Liver (tissue), 9 donors: ENCODE results near the gene PLCB4. TPM values are rescaled to one million over a fixed set of nuclear protein-coding genes. Genes with fewer than 3 reads are reported as not detected.

ENCODE experiments used
- DNase-seq: peaks from one replicate; pipeline ENCODE4 v3.0.0-alpha.2; 2017; ENCODE audit warnings: low spot score
- H3K27ac ChIP-seq, 2 donors: one replicate each; pipeline ENCODE4 v1.7.0; 2013; ENCODE audit warnings: inconsistent platforms in 2 of 2, low read length in 2 of 2, control low read depth in 1 of 2, low read depth in 1 of 2, mild to moderate bottlenecking in 1 of 2
- H3K27me3 ChIP-seq, 4 donors: one replicate each; pipeline versions ENCODE4 v1.6.1 to v1.7.0; 2013; ENCODE audit warnings: low read length in 3 of 4, inconsistent platforms in 1 of 4, mild to moderate bottlenecking in 1 of 4, moderate library complexity in 1 of 4; ENCODE audit not compliant: control insufficient read depth in 4 of 4, insufficient read depth in 4 of 4
- H3K36me3 ChIP-seq, 4 donors: one replicate each; pipeline versions ENCODE4 v1.6.1 to v1.7.0; 2013; ENCODE audit warnings: low read length in 3 of 4, mild to moderate bottlenecking in 3 of 4, low read depth in 1 of 4, moderate library complexity in 1 of 4; ENCODE audit not compliant: control insufficient read depth in 4 of 4, insufficient read depth in 3 of 4
- H3K4me1 ChIP-seq, 4 donors: one replicate each; pipeline versions ENCODE4 v1.6.1 to v1.7.0; 2013; ENCODE audit warnings: low read length in 3 of 4, mild to moderate bottlenecking in 3 of 4, moderate library complexity in 1 of 4; ENCODE audit not compliant: control insufficient read depth in 4 of 4, insufficient read depth in 4 of 4
- H3K4me3 ChIP-seq, 3 donors: one replicate each; pipeline versions ENCODE4 v1.6.1 to v1.7.0; 2013; ENCODE audit warnings: low read length in 3 of 3, control low read depth in 1 of 3, low read depth in 1 of 3, mild to moderate bottlenecking in 1 of 3
- H3K9ac ChIP-seq, 2 donors: one replicate each; pipeline ENCODE4 v1.7.0; 2013; ENCODE audit warnings: low read length in 2 of 2, mild to moderate bottlenecking in 2 of 2, moderate library complexity in 2 of 2, control low read depth in 1 of 2, low read depth in 1 of 2
- H3K9me3 ChIP-seq, 4 donors: one replicate each; pipeline versions ENCODE4 v1.6.1 to v1.7.0; 2013; ENCODE audit warnings: low read length in 3 of 4; ENCODE audit not compliant: control insufficient read depth in 4 of 4
- FOXA2 ChIP-seq: IDR thresholded peaks from 2 replicates; pipeline ENCODE4 v1.6.1; 2016; ENCODE audit warnings: antibody characterized with exemption
- GABPA ChIP-seq, 2 donors: IDR thresholded peaks in 1 of 2; conservative IDR thresholded peaks in 1 of 2; 2 replicates each; pipeline ENCODE4 v1.6.1; 2016; ENCODE audit warnings: antibody characterized with exemption in 2 of 2, mild to moderate bottlenecking in 1 of 2, moderate library complexity in 1 of 2
- HNF4A ChIP-seq, 2 donors: conservative IDR thresholded peaks; 2 replicates each; pipeline ENCODE4 v1.6.1; 2016; ENCODE audit warnings: antibody characterized with exemption in 2 of 2, mild to moderate bottlenecking in 2 of 2
- HNF4G ChIP-seq: IDR thresholded peaks from 2 replicates; pipeline ENCODE4 v1.6.1; 2016; ENCODE audit warnings: antibody characterized with exemption
- JUND ChIP-seq, 2 donors: IDR thresholded peaks; 2 replicates each; pipeline ENCODE4 v1.6.1; 2016; ENCODE audit warnings: antibody characterized with exemption in 2 of 2
- NR2F2 ChIP-seq: IDR thresholded peaks from 2 replicates; pipeline ENCODE4 v1.6.1; 2016; ENCODE audit warnings: antibody characterized with exemption
- RAD21 ChIP-seq, 2 donors: IDR thresholded peaks; 2 replicates each; pipeline ENCODE4 v1.6.1; 2016; ENCODE audit warnings: antibody characterized with exemption in 2 of 2, mild to moderate bottlenecking in 2 of 2
- SP1 ChIP-seq: IDR thresholded peaks from 2 replicates; pipeline ENCODE4 v1.6.1; 2018; ENCODE audit warnings: antibody characterized with exemption, mild to moderate bottlenecking
- TAF1 ChIP-seq: conservative IDR thresholded peaks from 2 replicates; pipeline ENCODE4 v1.6.1; 2016; ENCODE audit warnings: antibody characterized with exemption, mild to moderate bottlenecking
- YY1 ChIP-seq: IDR thresholded peaks from 2 replicates; pipeline ENCODE4 v1.6.1; 2016; ENCODE audit warnings: antibody characterized with exemption, mild to moderate bottlenecking
- WGBS: extraction: QIAGEN DNeasy Blood & Tissue Kit; methylation state at CpG from one replicate; pipeline ENCODE4 v1.1.7; 2013; 5-methylcytosine and 5-hydroxymethylcytosine counted together
- polyA plus RNA-seq, 2 donors: library from polyadenylated mRNA; stranded (reverse) in 1 of 2; unstranded in 1 of 2; fragments of 200-250 nt in 1 of 2; fragments of >200 nt in 1 of 2; fragmentation: Nextera tagmentation in 1 of 2; extraction: Ambion mirVana in 1 of 2; gene quantifications; one replicate each; pipeline versions ENCODE4 v1.2.1 to v1.2.3, GENCODE V29; 2013 to 2015
- total RNA-seq, 2 donors: library from RNA; depleted of rRNA; stranded (reverse); fragments of >200 nt; gene quantifications; one replicate each; pipeline ENCODE4 v1.2.3, GENCODE V29; 2014
- TF ChIP-seq, protein P1 (sequence below): IDR thresholded peaks from 2 replicates; pipeline ENCODE4 v1.6.1; 2016; ENCODE audit warnings: antibody characterized with exemption
- TF ChIP-seq, protein P2 (sequence below): fragments of 150-350 bp; IDR thresholded peaks from 2 replicates; pipeline ENCODE4 v1.5.1; 2017; ENCODE audit warnings: improper control_type of control experiment, low read depth, low read length; ENCODE audit not compliant: missing input control
- TF ChIP-seq, protein P3 (sequence below): IDR thresholded peaks from 2 replicates; pipeline ENCODE4 v1.6.1; 2016; ENCODE audit warnings: antibody characterized with exemption, mild to moderate bottlenecking
- donor health status: healthy.
- donor health status: healthy.
- donor health status: healthy.
- donor health status: healthy.
- donor health status: healthy.

Gene PLCB4
- total and polyA plus RNA-seq, 4 donors, result 0.14 to 0.67 (median 0.30) TPM

DNA sequence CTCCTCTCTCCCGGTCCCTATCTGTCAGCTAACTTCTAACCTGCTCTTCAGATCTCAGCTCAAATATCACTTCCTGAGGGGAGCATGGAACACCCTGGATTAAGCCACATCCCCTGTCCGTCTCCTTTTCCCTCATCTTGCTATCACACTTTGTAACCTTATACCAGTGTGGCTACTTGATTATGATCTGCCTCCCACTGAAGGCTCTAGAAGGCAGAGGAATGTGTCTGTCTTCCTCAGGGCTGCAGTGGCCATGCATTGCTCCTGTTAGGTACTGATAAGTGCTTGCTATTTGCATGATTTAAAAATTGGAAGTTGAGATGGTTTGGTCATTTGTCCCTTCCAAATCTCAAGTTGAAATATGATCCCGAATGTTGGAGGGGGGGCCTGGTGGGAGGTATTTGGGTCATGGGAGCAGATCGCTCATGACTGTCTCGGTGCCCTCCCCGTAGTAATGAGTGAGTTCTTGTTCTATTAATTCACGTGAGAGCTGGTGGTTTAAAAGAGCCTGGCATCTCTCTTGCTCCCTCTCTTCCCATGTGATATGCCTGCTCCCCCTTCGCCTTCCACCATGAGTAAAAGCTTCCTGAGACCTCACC is 71.4 kb downstream of the PLCB4 start:
- peaks cover 0 to 1% (median 0%) of the 10 kb centered on the region in 4 donors for H3K4me1 ChIP-seq
- no peak overlapping the region for H3K9ac ChIP-seq
- DNase-seq, result no peak
- no peaks in the 10 kb centered on the region for H3K27me3 ChIP-seq
- H3K9me3 ChIP-seq, result peaks cover 0 to 3% (median 0%) of the 10 kb centered on the region in 4 donors
- 68% methylated on average over 8 of the region's 8 CpGs for WGBS
- TF ChIP-seq TAF1 (no peak), YY1 (no peak)
- TF ChIP-seq, protein P1, sequence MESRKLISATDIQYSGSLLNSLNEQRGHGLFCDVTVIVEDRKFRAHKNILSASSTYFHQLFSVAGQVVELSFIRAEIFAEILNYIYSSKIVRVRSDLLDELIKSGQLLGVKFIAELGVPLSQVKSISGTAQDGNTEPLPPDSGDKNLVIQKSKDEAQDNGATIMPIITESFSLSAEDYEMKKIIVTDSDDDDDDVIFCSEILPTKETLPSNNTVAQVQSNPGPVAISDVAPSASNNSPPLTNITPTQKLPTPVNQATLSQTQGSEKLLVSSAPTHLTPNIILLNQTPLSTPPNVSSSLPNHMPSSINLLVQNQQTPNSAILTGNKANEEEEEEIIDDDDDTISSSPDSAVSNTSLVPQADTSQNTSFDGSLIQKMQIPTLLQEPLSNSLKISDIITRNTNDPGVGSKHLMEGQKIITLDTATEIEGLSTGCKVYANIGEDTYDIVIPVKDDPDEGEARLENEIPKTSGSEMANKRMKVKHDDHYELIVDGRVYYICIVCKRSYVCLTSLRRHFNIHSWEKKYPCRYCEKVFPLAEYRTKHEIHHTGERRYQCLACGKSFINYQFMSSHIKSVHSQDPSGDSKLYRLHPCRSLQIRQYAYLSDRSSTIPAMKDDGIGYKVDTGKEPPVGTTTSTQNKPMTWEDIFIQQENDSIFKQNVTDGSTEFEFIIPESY, result no peak
- H3K4me3 ChIP-seq, result no peak overlapping the region
- no peak overlapping the region for H3K27ac ChIP-seq
- H3K36me3 ChIP-seq, result no peaks in the 10 kb centered on the region

DNA sequence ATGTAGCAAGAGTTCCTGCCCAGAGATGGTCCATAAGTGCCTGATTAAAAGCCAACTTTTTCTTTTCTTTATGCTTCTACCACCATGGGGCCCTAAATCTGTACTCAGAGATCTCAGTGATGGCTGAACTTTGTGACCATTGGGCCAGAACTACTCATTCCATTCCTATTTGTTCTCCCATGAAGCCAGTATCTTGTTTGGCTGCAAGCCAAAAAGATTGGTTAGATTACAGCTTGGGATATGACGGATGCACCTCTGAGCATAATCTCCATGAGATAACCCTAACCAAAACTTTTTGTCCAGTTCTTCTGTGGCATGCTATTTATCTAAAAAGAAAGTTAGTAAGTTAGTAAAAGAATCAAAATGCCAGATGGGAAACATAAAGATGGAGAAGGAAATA is 72.2 kb downstream of the PLCB4 start:
- Histone ChIP-seq H3K27me3 (no peaks in the 10 kb centered on the region), H3K9me3 (peaks cover 0 to 3% (median 0%) of the 10 kb centered on the region in 4 donors), H3K36me3 (no peaks in the 10 kb centered on the region), H3K27ac (no peak overlapping the region), H3K9ac (no peak overlapping the region), H3K4me1 (peaks cover 0 to 1% (median 0%) of the 10 kb centered on the region in 4 donors), H3K4me3 (no peak overlapping the region)
- DNase-seq, result no peak
- 78% methylated on average over 1 of the region's 1 CpG for WGBS
- TF ChIP-seq GABPA (IDR thresholded peaks at IDR 0.05 in 1 of 2, conservative IDR thresholded peaks at IDR 0.05 in 1 of 2) (no peak), FOXA2 (no peak), YY1 (no peak), RAD21 (IDR thresholded peaks at IDR 0.05) (no peak), HNF4G (no peak), JUND (IDR thresholded peaks at IDR 0.05) (no peak), HNF4A (conservative IDR thresholded peaks at IDR 0.05) (no peak), SP1 (no peak), NR2F2 (no peak)
- TF ChIP-seq, protein P2, sequence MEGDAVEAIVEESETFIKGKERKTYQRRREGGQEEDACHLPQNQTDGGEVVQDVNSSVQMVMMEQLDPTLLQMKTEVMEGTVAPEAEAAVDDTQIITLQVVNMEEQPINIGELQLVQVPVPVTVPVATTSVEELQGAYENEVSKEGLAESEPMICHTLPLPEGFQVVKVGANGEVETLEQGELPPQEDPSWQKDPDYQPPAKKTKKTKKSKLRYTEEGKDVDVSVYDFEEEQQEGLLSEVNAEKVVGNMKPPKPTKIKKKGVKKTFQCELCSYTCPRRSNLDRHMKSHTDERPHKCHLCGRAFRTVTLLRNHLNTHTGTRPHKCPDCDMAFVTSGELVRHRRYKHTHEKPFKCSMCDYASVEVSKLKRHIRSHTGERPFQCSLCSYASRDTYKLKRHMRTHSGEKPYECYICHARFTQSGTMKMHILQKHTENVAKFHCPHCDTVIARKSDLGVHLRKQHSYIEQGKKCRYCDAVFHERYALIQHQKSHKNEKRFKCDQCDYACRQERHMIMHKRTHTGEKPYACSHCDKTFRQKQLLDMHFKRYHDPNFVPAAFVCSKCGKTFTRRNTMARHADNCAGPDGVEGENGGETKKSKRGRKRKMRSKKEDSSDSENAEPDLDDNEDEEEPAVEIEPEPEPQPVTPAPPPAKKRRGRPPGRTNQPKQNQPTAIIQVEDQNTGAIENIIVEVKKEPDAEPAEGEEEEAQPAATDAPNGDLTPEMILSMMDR, result no peak

DNA sequence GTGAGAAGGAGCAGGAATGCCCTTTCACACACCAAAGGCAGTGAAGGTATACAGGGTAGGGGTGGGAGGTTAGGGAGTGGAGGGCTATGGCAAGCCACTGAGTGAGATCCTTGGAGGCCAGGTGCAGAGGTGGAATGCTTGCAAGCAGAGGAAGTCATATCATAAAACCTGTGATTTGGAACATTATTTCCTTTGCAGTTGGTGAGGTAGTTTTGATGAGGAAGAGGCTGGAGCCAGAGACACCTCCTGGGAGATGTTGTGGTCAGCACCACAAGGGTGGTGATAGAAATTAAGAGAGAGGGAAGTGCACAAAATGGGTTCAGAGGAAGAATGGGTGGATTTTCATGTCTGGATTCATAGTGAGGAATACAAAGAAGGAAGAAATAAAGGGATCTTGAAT is 73.0 kb downstream of the PLCB4 start:
- H3K27ac ChIP-seq, result no peak overlapping the region
- no peak overlapping the region for H3K9ac ChIP-seq
- DNase-seq, result no peak
- no peak overlapping the region for H3K4me3 ChIP-seq
- no peaks in the 10 kb centered on the region for H3K36me3 ChIP-seq
- H3K9me3 ChIP-seq, result peaks cover 0 to 3% (median 0%) of the 10 kb centered on the region in 4 donors
- peaks cover 0 to 1% (median 0%) of the 10 kb centered on the region in 4 donors for H3K4me1 ChIP-seq
- TF ChIP-seq, protein P2, result no peak
- TF ChIP-seq, protein P3, sequence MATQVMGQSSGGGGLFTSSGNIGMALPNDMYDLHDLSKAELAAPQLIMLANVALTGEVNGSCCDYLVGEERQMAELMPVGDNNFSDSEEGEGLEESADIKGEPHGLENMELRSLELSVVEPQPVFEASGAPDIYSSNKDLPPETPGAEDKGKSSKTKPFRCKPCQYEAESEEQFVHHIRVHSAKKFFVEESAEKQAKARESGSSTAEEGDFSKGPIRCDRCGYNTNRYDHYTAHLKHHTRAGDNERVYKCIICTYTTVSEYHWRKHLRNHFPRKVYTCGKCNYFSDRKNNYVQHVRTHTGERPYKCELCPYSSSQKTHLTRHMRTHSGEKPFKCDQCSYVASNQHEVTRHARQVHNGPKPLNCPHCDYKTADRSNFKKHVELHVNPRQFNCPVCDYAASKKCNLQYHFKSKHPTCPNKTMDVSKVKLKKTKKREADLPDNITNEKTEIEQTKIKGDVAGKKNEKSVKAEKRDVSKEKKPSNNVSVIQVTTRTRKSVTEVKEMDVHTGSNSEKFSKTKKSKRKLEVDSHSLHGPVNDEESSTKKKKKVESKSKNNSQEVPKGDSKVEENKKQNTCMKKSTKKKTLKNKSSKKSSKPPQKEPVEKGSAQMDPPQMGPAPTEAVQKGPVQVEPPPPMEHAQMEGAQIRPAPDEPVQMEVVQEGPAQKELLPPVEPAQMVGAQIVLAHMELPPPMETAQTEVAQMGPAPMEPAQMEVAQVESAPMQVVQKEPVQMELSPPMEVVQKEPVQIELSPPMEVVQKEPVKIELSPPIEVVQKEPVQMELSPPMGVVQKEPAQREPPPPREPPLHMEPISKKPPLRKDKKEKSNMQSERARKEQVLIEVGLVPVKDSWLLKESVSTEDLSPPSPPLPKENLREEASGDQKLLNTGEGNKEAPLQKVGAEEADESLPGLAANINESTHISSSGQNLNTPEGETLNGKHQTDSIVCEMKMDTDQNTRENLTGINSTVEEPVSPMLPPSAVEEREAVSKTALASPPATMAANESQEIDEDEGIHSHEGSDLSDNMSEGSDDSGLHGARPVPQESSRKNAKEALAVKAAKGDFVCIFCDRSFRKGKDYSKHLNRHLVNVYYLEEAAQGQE, result no peak
- TF ChIP-seq RAD21 (IDR thresholded peaks at IDR 0.05) (no peak), SP1 (no peak)
- no peaks in the 10 kb centered on the region for H3K27me3 ChIP-seq
